Hematopoietic multipotent progenitor cell treated with erythropoietin and hydrocortisone succinate and interleukin-3 and kit ligand, for 6 days (in vitro differentiated cells): ENCODE data around the gene ARHGAP24.
"Not testable (repeated sequence)": the region's sequence is repeated elsewhere in the genome, so short reads cannot be mapped to it uniquely, and the experiment has no call there.

Source experiments
- DNase-seq: peaks from one replicate; pipeline ENCODE4 v3.0.0-alpha.2; 2015

ARHGAP24 gene

DNA sequence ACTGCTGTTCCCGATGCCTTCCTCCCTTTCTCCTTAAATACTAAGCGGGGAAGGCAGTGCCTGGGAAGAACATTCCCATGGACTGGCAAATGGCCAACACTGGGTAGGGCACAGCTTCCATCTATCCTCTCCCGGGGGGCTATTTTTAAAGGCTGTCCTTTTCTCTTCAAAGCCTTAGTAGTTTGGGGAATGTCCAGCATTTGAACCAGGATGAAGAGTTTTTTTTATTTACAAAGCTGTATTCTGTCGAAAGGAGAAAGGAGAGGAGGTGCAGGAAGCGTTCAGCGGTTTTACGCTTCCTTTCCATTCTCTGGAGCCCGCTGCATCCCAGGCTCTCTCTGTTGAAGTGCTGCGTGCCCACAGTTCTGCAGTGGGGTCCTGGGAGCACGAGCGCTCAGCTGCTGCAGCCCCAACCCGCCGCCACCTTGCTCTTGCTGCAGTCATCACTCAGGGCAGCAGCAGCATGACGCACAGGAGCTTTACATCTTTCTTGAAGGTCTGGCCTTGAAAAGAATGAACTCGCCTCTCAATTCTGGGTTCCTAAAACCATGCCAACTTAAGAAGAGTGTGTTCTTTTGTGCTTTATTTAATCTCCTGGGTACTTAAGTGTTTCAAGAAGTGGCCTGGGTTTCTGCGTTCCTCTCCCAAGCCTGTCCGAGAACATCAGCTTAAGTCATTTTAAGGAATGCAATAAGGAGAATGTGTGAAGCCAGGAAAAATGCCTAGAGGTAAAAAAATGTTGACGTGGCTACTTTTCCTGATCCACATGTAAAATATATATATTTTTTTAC lies 457.7 kb downstream of the ARHGAP24 start:
- DNase-seq, result no peak

- DNase-seq, result no peak
These were observed 458.3 kb downstream of the ARHGAP24 start for GRCh38 chr4:85933291-85933640.

DNA sequence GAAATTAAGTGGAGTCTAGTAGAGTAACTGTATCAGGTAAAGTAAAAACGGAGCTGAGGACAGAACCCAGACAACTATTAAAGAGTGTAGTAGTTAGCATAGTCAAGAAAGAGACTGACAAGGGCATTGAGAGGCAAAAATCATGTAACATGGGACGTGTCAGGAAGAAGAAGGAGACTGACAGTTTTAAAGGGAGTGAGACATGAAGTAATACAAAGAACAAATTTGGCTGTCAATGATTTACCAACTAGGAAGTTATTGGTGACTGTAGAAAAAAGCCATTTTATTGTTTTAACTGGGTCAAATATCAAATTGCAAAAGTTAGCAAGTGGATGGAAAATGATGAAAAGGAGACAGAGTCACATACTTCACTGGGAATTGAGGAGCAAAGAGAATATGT lies 462.6 kb downstream of the ARHGAP24 start:
- DNase-seq, result no peak

GRCh38 chr4:85938062-85938461 lies 463.1 kb downstream of the ARHGAP24 start:
- no peak for DNase-seq

DNA sequence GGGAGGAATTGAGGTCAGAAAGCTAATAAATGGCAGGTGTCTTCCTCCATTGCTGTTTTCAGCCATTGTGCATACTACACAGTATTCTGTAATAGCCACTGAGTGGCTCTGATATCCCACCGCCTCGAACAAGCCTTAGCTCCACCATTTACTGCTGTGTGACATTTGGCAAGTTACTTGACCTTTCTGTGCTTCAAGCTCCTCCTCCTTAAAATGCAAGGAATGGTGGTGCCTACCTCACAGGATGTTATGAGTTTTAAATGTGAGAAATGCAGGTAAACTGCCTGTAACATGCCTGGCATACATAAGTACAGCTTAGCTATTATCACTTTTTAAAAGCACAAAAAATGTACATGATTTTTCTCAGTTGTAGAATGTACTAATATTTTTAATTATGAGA lies 464.0 kb downstream of the ARHGAP24 start:
- DNase-seq, result no peak

DNA sequence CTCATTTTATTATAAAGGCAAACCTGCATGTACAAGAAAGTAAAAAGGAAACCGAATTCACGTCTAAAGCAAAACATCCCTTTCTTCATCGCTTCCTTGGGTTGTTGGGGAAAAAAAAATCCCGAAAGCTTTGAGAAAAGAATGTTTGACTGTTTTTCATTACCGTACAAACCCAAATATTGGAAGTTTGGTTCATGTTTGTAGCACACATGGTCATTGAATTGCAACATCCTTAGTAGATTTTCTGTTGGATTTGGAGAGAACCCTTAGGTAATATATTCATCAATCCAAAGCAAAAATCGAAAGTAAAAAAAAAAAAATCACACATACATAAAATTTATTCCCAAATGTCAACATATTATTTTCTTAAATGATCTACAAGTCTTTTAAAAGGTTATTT lies 464.6 kb downstream of the ARHGAP24 start:
- no peak for DNase-seq

GRCh38 chr4:85940151-85940550 lies 465.2 kb downstream of the ARHGAP24 start:
- no peak for DNase-seq

DNA sequence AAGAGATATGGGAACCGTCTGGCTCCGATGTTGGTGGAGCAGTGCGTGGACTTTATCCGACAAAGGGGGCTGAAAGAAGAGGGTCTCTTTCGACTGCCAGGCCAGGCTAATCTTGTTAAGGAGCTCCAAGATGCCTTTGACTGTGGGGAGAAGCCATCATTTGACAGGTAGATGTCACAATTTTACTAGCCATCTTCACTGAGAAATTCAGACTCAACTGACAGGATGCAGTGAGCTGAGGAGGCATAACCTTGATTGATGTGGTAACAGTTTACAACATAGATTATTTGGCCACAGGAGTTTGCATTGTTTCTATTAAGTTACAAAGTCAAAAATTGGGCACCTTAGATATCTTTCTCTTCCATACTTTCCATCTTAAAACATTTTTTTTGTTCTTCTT lies 467.2 kb downstream of the ARHGAP24 start:
- DNase-seq, result no peak

GRCh38 chr4:85946821-85947220 lies 471.9 kb downstream of the ARHGAP24 start:
- DNase-seq, result no peak

- DNase-seq, result no peak
These were observed 476.1 kb downstream of the ARHGAP24 start for GRCh38 chr4:85951099-85951498.

- no peak for DNase-seq
These were observed 477.6 kb downstream of the ARHGAP24 start for GRCh38 chr4:85952528-85952927.

GRCh38 chr4:85952972-85953650 lies 478.2 kb downstream of the ARHGAP24 start:
- no peak for DNase-seq

DNA sequence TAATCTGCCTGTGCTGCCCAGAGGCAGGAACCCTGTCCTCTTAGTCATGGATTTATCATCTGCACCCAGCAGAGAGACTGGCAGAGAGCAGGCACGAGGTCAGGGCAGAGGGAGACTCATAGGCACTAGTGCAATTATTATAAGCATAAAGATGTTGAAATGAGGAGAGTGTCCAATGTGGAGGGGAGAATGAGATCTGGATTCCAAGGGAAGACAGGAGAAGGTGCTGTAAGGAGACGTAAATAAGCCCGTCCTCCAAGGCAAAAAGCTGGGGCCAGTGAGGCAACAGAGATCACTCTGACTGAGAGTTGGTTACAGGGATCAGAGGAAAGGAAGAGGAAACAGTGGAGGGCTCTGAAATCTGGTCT lies 478.7 kb downstream of the ARHGAP24 start:
- no peak for DNase-seq

DNA sequence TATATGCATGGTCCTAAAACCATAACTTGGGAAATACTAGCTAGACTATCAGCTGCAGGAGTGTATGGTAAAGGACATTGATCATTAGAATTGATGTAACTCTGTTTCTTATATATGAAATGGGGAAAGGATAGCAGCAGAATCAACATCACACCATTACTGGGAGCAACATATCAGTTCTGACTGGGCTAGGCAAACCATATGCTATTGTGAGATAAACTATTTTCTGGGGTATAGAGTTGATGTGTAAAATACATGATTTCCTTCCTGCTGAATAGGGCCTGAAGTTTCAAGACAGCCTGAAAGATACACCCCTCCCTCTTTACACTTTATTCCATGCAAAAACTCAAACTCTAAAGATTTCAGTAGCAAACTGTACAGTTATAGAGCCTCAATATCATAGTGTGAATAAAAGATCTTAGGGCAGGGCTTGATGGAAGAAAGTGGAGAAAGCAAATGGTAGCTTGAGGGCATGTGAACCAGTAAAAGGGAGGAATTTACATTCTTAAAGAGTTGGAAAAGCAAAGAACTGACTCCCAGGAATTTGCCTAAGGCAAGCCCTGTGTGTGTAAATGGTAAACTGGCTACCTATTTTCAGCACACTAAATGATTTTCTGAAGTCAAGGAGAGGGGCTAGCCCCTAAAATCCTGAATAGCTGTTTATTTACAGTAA lies 480.8 kb downstream of the ARHGAP24 start:
- peak; percentile 12 for DNase-seq

DNA sequence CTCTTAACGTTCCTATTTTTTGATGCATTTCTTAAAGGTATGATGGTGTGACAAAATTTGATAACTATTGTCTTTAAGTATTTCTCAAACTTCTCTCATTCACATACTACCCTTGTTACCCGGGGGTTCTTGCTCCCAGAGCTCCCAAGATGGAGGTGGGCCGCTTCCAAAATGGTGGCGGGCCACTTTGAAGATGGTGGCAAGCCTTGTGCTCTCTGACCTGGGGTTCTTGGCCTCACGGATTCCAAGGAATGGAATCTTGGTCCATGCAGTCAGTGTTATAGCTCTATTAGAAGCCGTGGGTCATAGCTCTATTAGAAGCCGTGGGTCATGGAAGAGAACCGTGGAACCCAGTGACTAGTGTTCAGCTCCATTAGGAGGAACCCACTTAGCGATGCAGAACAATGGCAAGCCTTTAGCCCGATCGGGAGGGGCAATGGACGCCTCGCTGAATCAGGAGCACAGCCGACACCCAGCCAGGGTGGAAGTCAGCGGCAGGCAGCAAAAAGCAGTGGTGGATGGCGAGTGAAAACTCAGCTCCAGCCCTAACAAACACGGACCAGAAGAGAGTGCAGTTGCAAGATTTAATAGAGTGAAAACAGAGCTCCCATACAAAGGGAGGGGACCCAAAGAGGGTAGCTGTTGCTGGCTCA lies 481.5 kb downstream of the ARHGAP24 start:
- DNase-seq, result no peak

- no peak for DNase-seq
These were observed 486.9 kb downstream of the ARHGAP24 start for GRCh38 chr4:85961887-85962286.

GRCh38 chr4:85963231-85963630 lies 488.3 kb downstream of the ARHGAP24 start:
- DNase-seq, result no peak

- DNase-seq, result no peak
These were observed 489.3 kb downstream of the ARHGAP24 start for GRCh38 chr4:85964298-85964697.

DNA sequence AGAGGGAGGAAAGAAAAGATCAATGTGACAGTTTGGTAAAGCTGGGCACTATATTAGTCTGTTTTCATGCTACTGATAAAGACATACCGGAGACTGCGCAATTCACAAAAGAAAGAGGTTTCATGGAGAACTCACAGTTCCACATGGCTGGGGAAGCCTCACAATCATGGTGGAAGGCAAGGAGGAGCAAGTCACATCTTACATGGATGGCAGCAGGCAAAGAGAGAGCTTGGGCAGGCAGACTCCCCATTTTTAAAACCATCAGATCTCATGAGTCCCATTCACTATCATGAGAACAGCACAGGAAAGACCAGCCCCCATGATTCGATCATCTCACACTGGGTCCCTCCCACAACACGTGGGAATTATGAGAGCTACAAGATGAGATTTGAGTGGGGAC lies 490.1 kb downstream of the ARHGAP24 start:
- not testable (repeated sequence) for DNase-seq

DNA sequence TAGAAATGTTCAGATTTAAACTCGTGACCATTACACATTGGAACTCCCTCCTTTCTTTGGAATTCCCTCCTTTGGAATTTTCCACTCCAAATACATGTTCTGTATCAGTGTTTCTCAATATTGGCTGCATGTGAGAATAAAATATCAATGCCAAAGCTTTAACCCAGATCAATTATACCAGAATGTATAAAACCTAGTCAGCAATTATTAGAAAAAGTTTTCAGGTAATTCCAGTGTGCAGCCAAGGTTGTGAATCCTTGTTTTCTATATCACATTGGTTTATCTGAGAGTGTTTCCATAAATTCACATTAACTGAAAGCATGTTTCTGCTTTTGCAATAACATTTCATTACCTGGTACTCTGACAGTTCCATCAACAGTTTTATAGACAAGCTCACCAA lies 490.6 kb downstream of the ARHGAP24 start:
- no peak for DNase-seq

GRCh38 chr4:85966373-85966772 lies 491.4 kb downstream of the ARHGAP24 start:
- no peak for DNase-seq

- DNase-seq, result no peak
These were observed 492.9 kb downstream of the ARHGAP24 start for GRCh38 chr4:85967872-85968271.

DNA sequence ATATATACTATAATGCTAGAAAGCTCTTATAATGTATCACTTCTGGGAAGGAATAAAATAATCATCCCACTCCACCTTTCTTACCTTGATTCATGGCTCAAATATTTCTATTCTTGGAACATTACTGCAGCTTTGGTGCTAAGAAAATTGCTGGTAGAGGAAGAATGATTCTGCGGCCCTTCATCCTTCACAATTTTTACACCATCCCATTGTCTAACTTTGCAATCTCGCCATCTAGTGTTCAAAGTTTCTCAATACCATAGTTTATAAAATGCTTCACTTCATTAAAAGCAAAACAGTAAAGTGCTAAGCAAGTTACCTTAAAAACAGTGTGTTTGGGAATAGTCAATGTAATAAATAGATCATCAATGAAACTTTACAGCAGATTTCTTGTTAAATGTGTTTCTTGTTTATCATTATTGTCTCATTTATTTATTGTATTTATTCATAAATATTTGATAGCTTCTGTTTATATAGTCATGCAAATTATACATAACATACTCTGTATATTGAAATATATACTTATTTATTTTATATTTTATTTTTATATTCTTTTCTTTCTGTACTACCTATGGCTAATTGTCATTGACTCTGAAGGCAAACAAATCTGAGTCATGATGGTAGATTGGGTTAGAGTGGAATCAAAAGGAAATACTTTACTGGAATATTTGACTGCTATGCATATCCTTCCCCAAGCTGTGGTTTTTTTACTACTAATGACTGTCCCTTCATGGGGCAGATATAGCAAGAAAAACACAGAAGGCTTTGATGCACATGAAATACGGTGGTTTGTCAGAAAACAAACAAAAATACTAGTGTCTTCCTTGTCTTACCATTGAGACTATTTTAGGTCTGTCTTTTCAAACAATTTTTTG lies 494.2 kb downstream of the ARHGAP24 start:
- peak; percentile 70 for DNase-seq
